Omental fat pad (tissue), 4 donors: ENCODE results near the gene RASSF5. TPM values are rescaled to one million over a fixed set of nuclear protein-coding genes. Genes with fewer than 3 reads are reported as not detected.

Experiments
- ATAC-seq: fragments of 150-250 bp; one replicate; pipeline ENCODE4 v1.9.1; 2016; ENCODE audit warnings: mild to moderate bottlenecking, moderate library complexity; ENCODE audit not compliant: low FRiP score
- DNase-seq: peaks from one replicate; pipeline ENCODE4 v3.0.0-alpha.2; 2019; ENCODE audit warnings: low spot score
- CTCF ChIP-seq, 3 donors: fragments of 450-650 bp; IDR thresholded peaks; one replicate each; pipeline ENCODE4 v1.5.1; 2016 to 2017; ENCODE audit warnings: antibody characterized with exemption in 3 of 3, mild to moderate bottlenecking in 3 of 3, moderate library complexity in 2 of 3
- total RNA-seq, 4 donors: library from RNA; depleted of rRNA; stranded (reverse); fragments of >200 nt; gene quantifications; one replicate each; pipeline ENCODE4 v1.1.0, GENCODE V29; 2016

Gene RASSF5
- total RNA-seq, 4 donors from 2014 or later, result 9.7 to 16.1 (median 10.8) TPM

GRCh38 chr1:206464456-206464964 is 42.8 kb upstream of the RASSF5 start:
- ATAC-seq, result peak; percentile 81
- TF ChIP-seq CTCF (IDR thresholded peaks at IDR 0.05), result no peak

GRCh38 chr1:206465951-206466350 is 41.4 kb upstream of the RASSF5 start:
- no peak for DNase-seq
- no peak for TF ChIP-seq CTCF (IDR thresholded peaks at IDR 0.05)

More at GRCh38 chr1:206464456-206464964, 42.8 kb upstream of the RASSF5 start:
- no peak for DNase-seq

GRCh38 chr1:206466840-206467649 is 40.3 kb upstream of the RASSF5 start:
- no peak for TF ChIP-seq CTCF (IDR thresholded peaks at IDR 0.05)
- no peak for DNase-seq
- ATAC-seq, result no peak

More at GRCh38 chr1:206465951-206466350, 41.4 kb upstream of the RASSF5 start:
- no peak for ATAC-seq

- DNase-seq (no peak), ATAC-seq (no peak)
- no peak for TF ChIP-seq CTCF (IDR thresholded peaks at IDR 0.05)
Measured at GRCh38 chr1:206467915-206468314, 39.4 kb upstream of the RASSF5 start.

- DNase-seq (no peak), ATAC-seq (no peak)
- TF ChIP-seq CTCF (IDR thresholded peaks at IDR 0.05), result no peak
Measured at GRCh38 chr1:206468571-206468970, 38.8 kb upstream of the RASSF5 start.

GRCh38 chr1:206469411-206469932 is 37.9 kb upstream of the RASSF5 start:
- no peak for TF ChIP-seq CTCF (IDR thresholded peaks at IDR 0.05)
- DNase-seq (no peak), ATAC-seq (no peak)
